ENCODE data around the gene PRDM16.

PRDM16 gene

DNA sequence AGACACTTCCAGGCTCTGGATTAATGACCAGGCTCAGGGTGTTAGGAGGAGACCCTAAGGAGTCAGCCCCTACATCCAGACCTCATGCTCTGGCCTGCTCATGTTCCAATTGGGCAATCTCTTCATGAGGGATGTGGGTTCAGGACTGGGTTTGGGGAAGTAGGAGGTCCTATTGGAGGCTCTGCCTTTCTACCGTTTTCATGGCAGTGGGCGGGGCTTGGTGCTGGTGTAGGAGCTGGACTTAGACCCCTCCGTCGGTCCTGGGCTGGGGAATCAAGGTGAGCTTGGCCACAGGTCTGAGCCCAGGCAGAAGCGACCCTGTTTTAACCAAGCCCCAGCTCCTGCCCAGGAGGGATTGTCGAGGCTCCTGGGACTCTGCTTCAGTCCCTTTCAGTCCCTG is 123.4 kb downstream of the PRDM16 start:
- DNase-seq, result no peak

GRCh38 chr1:3192825-3193224 is 123.8 kb downstream of the PRDM16 start:
- no peak for DNase-seq

DNA sequence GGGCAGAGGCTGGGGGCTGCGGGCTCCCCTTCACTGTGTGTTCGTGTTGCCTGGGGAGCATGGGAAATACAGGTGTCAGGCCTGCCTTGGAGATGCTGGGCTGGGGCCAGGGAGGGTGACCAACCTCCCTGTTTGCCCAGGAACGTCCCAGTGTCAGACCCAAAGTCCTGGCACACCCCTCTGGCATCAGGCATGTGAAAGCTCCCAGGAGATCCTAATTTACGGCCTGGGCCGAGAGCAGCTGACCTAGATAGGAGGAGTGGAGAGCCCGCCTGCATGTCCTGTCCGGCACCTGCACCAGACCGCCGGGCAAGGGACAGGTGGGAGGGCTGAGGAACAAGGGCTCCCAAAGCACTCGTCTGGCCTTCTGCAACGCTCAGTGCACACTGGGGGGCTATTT is 124.8 kb downstream of the PRDM16 start:
- DNase-seq, result no peak

GRCh38 chr1:3194760-3195479 is 125.9 kb downstream of the PRDM16 start:
- DNase-seq, result no peak

GRCh38 chr1:3195480-3195815 is 126.4 kb downstream of the PRDM16 start:
- DNase-seq, result no peak

DNA sequence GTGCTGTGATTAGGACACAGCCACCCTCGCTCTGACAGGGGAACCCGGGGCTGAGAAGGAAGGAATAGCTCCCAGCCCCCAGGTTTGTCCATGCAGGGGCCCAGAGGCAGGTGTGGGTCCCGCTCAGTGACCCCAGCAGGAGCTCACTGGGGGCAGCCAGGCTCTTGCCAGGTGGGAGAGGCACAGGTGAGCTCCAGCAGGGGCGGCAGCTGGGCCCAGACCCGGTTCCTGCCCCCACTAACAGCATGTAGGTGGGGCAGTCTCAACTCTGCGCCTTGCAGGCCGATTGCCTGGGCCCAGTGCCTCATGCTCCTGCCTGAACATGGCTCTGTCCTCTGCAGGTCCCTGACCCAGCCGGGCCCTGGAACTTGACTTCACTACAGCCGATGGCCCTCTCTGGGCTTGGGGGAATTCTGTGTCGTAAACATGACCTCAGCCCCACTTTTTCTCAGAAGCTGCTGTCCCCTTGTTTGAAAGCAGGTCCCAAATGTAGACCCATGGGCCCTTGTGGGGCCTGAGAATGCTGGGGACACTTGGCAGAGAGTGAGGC is 127.0 kb downstream of the PRDM16 start:
- no peak for DNase-seq

DNA sequence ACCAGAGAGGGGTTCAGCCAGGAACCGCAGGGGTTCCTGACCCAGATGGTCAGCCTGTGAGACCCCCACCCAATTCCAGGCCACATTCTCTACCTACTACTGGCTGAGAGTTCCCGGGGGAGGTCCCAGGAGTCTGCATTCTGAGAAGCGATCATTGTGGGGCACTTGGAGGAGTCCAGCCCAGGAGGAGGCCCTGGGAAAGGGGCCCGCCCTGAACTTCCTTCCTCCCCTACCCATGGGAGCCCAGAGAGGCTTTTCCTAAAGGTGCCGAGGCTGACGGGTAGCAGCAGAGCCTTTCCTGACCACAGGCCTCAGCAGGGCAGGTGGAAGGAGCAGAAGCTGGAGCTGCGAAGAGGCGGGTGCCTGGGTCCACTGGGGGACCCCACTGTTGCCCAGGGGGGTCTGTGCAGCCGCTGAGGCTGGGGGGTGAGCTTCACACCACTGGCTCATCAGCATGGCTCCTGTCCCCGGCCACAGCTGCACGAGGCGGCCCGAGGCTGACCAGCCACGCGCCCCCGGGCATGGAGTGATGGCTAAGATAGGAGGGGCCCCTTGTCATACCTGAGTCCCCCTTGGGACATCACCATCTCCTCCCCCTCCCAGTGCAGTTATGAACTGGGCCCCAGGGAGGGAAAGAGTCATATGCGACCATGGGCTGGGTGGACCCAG is 127.7 kb downstream of the PRDM16 start:
- DNase-seq, result no peak

- DNase-seq, result no peak
Observed at GRCh38 chr1:3197781-3198316, 128.8 kb downstream of the PRDM16 start.

GRCh38 chr1:3198371-3199271 is 129.6 kb downstream of the PRDM16 start:
- no peak for DNase-seq

GRCh38 chr1:3204725-3205124 is 135.7 kb downstream of the PRDM16 start:
- DNase-seq, result no peak

DNA sequence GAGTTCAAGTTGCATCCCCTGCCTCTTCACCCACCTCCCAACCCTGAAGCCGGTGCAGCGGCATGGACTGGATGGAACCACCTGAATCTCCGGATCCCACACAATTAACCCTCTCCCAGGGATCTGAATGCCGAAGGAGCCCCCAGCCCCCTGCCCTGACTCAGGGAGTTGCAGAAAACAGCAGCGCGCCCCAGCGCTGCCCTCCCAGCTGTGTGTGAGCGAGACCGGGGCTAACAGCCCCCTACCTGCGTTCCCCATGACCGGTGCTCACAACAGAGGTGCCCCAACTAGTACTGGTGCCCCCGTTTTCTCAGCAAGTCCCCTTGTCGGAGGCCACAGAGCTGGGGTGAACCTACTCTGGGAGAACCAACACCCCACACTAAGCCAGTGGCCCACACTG is 136.8 kb downstream of the PRDM16 start:
- DNase-seq, result no peak

DNA sequence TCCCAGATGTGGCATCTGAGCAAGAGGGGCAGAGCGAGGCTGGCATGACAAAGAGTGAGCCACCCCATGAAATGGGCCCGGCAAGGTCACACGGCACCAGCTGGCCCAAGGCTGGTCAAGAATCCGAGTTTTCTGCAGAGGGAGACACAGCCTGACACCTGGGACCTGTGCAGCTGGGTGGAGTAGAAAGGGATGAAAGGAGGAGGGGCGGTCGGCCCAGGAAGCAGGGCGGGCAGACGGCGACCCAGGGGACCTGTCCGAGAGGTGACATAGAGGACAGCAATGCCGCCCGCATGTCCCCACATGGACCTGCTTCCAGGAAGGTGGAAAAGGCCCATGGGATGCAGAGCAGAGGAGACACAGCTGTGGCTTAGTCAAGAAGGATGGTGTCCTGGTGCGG is 137.7 kb downstream of the PRDM16 start:
- DNase-seq, result no peak

DNA sequence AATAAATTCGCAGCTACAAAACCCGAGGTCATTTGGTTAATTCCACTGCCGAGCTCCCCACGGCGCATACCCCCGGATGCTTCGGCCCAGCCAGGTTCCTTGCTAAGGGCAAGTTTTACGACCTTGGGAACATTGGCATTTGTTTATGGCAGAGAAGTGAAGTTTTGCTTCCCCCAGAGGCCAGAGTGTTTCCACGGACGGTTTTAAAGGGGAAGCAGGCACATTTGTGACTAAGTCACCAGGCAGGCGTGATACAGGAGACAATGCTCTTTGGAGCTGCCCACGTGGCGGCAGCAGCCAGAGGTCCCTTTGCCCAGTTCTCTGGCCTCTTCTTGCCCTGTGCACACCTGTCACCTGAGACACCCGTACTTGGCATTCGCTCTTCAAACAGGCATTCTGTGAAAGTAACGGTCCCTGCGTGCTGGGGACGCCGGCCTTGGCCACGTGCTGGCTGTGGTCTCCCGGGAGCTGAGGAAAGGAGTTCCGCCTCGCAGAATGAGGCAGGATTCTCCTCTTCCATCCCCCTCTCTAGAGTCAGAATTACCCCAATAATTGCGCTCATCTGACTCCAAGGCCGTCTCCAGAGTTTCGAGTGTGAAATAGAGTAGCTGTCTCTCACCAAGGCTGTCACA is 138.3 kb downstream of the PRDM16 start:
- no peak for DNase-seq

GRCh38 chr1:3208819-3209200 is 139.8 kb downstream of the PRDM16 start:
- no peak for DNase-seq

- DNase-seq, result no peak
Observed at GRCh38 chr1:3209201-3209600, 140.2 kb downstream of the PRDM16 start.

GRCh38 chr1:3211582-3212375 is 142.8 kb downstream of the PRDM16 start:
- no peak for DNase-seq

- DNase-seq, result no peak
Observed at GRCh38 chr1:3212453-3213355, 143.7 kb downstream of the PRDM16 start.

- DNase-seq, result no peak
Observed at GRCh38 chr1:3213730-3214129, 144.7 kb downstream of the PRDM16 start.

DNA sequence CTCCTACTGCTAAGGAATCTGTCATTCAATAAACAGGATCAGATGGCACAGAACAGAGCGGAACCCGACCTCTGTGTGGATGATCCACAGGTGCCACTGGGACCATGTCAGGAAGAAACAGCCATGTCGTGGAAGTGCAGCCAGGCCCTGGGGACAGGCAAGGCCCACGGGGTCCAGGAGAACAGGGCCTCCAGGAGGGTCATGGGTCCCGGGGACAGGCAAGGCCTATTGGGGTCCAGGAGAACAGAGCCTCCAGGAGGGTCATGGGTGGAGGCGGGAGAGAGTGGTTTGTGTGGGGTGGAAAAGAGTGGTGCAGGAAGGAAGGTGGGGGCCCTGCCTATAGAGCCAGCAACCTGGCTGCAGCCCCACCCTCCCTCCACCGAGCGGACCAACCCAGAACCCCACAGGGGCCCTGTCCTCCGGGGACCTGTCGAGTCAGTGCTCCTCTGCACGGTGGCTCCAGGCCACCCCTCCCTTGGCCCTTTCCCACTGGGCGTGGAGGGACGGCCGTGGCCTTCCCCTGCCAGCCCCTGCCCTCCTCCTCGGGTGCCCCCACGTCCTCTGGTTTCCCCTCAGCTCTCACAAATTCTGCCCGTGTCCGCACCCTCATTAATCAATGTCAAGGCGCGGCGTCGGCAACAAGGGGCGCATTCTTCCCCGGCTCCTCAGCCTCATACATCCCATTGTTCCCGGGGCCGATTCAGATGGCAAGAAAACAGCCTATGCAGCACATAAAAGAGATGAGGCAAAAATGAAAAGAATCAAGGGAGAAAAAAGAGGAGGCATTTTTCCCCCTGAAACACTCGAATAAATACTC is 146.4 kb downstream of the PRDM16 start:
- DNase-seq, result no peak

DNA sequence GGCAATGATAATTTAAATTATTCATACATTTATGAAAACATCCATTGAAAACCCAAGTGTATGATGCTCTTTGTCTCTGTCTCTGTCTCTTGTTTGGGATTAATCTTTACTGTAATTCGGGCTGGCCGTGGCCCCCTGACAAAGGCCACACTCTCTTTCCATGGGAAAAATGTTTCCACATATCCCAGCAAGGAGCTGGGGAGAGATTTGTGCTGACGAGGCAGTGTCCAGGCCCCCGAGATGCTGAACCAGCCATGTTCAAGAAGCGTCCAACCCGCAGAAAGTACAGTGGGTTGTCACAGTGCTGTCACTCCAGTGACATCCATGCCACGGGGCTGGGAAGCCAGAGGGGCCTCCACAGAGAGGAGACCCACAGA is 147.0 kb downstream of the PRDM16 start:
- DNase-seq, result no peak
